NT2/D1 (cell line): ENCODE measurements around the gene BDNF.

ENCODE experiments used
- SUZ12 ChIP-seq: IDR thresholded peaks from 2 replicates; pipeline ENCODE4 v1.6.1; 2011; ENCODE audit not compliant: insufficient read length, insufficient read depth; ENCODE audit errors: extremely low read depth
- YY1 ChIP-seq: IDR thresholded peaks from 2 replicates; pipeline ENCODE4 v1.6.1; 2011; ENCODE audit not compliant: insufficient read length, insufficient read depth
- ZNF274 ChIP-seq: IDR thresholded peaks from 2 replicates; pipeline ENCODE4 v1.6.1; 2011; ENCODE audit warnings: mild to moderate bottlenecking, low read depth, low read length

- no peak for TF ChIP-seq YY1
- TF ChIP-seq SUZ12: no peak
- no peak for TF ChIP-seq ZNF274
These were observed 4.1 kb downstream of the BDNF start for GRCh38 chr11:27696115-27696514.
